GM12878 (cell line): ENCODE data around the gene STX19. TPM values are rescaled to one million over a fixed set of nuclear protein-coding genes. Genes with fewer than 3 reads are reported as not detected.

Source experiments
- ATAC-seq: fragments of 200-7000 bp; cut with Tn5 transposase; 3 replicates; pipeline ENCODE4 v1.9.1; 2020; ENCODE audit warnings: mild to moderate bottlenecking, moderate library complexity
- BruUV-seq: library from RNA; stranded (reverse); fragments of 400-500 nt; replicated peaks from 2 replicates; lab custom pipeline; 2021; lab: Mats Ljungman, UMichigan
- CTCF ChIA-PET: fragments of 300-600 bp; sonication (Branson Sonifier 250); formaldehyde crosslinking; extraction: SDS; loops from one replicate; lab custom pipeline; 2021; ENCODE audit warnings: inconsistent platforms; lab: Yijun Ruan, JAX
- POLR2A ChIA-PET: fragments of 350-600 bp; formaldehyde crosslinking; extraction: SDS; loops from one replicate; lab custom pipeline; 2021; ENCODE audit warnings: inconsistent platforms; lab: Charles Lee
- RAD21 ChIA-PET: fragments of 300-600 bp; sonication (Branson Sonifier 250); formaldehyde crosslinking; loops from one replicate; lab custom pipeline; 2023; ENCODE audit warnings: antibody characterized with exemption; ENCODE audit not compliant: unreplicated experiment; lab: Charles Lee
- SMC1A ChIA-PET: fragments of 300-600 bp; sonication (Branson Sonifier 250); formaldehyde crosslinking; loops from one replicate; lab custom pipeline; 2023; ENCODE audit not compliant: unreplicated experiment, uncharacterized antibody; lab: Charles Lee
- DNase-seq: peaks from one replicate; pipeline ENCODE4 v3.0.0-alpha.2; 2011; ENCODE audit warnings: low read depth, low spot score
- FAIRE-seq: peaks from 3 replicates; lab custom pipeline; 2011; peaks lifted over from hg19 to GRCh38; lab: Jason Lieb, UNC
- H2AFZ ChIP-seq: 2 replicates; pipeline ENCODE4 v1.6.0; 2011; ENCODE audit warnings: low read depth, low read length, control low read depth; ENCODE audit not compliant: control insufficient read depth
- H3K27ac ChIP-seq: 2 replicates; pipeline ENCODE4 v1.5.1; 2011; ENCODE audit warnings: control low read depth; ENCODE audit not compliant: control insufficient read depth, insufficient read depth
- H3K27me3 ChIP-seq, 2 experiments: replicated peaks in 1 of 2; 2 replicates each; pipeline versions ENCODE4 v1.6.0 to v1.6.1; 2011; ENCODE audit warnings: low read length in 1 of 2; ENCODE audit not compliant: control insufficient read depth in 2 of 2, insufficient read depth in 2 of 2
- H3K36me3 ChIP-seq, 2 experiments: 2 replicates each; pipeline ENCODE4 v1.5.1; 2011; ENCODE audit warnings: low read length in 1 of 2; ENCODE audit not compliant: control insufficient read depth in 2 of 2, insufficient read depth in 2 of 2
- H3K4me1 ChIP-seq: 2 replicates; pipeline ENCODE4 v1.6.1; 2011; ENCODE audit warnings: mild to moderate bottlenecking, low read length, moderate library complexity, mixed read lengths; ENCODE audit not compliant: control insufficient read depth, insufficient read depth
- H3K4me2 ChIP-seq: 2 replicates; pipeline ENCODE4 v1.6.0; 2011; ENCODE audit warnings: control low read depth; ENCODE audit not compliant: control insufficient read depth, insufficient read depth
- H3K4me3 ChIP-seq: fragments of 200-600 bp; sonication (generic); 2 replicates; pipeline ENCODE4 v1.5.1; 2016
- H3K79me2 ChIP-seq: 2 replicates; pipeline ENCODE4 v1.6.0; 2011; ENCODE audit warnings: low read length; ENCODE audit not compliant: control insufficient read depth, insufficient read depth
- H3K9ac ChIP-seq: 2 replicates; pipeline ENCODE4 v1.8.0; 2011; ENCODE audit warnings: low read length, control low read depth, mixed read lengths; ENCODE audit not compliant: control insufficient read depth, insufficient read depth
- H3K9me3 ChIP-seq: replicated peaks from 3 replicates; pipeline ENCODE4 v1.5.1; 2011; ENCODE audit warnings: mild to moderate bottlenecking, low read length; ENCODE audit not compliant: control insufficient read depth, insufficient read depth
- H4K20me1 ChIP-seq: 2 replicates; pipeline ENCODE4 v1.6.0; 2011; ENCODE audit not compliant: control insufficient read depth, insufficient read depth
- CBX3 ChIP-seq: fragments of 200-600 bp; sonication (generic); IDR thresholded peaks from 2 replicates; pipeline ENCODE4 v1.6.1; 2016; ENCODE audit warnings: low read depth, borderline replicate concordance
- GABPA ChIP-seq: IDR thresholded peaks from 2 replicates; pipeline ENCODE4 v1.6.1; 2014; ENCODE audit warnings: antibody characterized with exemption, low read depth, mild to moderate bottlenecking, inconsistent platforms
- NFYA ChIP-seq: IDR thresholded peaks from 2 replicates; pipeline ENCODE4 v1.6.1; 2011; ENCODE audit warnings: low read depth, mild to moderate bottlenecking, low read length, improper control_type of control experiment, borderline replicate concordance
- NR2C1 ChIP-seq: fragments of 450-650 bp; IDR thresholded peaks from 2 replicates; pipeline ENCODE4 v1.6.1; 2017; ENCODE audit warnings: antibody characterized with exemption, mild to moderate bottlenecking, moderate library complexity
- RAD51 ChIP-seq: fragments of 450-650 bp; IDR thresholded peaks from 2 replicates; pipeline ENCODE4 v1.6.1; 2016; ENCODE audit warnings: moderate library complexity, mild to moderate bottlenecking, inconsistent platforms
- SMAD5 ChIP-seq: IDR thresholded peaks from 2 replicates; pipeline ENCODE4 v1.6.1; 2016; ENCODE audit warnings: antibody characterized with exemption, low read depth
- SP1 ChIP-seq: IDR thresholded peaks from one replicate; pipeline ENCODE4 v1.6.1; 2011; ENCODE audit warnings: low read depth, low read length
- SRF ChIP-seq, 2 experiments: IDR thresholded peaks; 2 replicates each; pipeline ENCODE4 v1.6.1; 2011; ENCODE audit warnings: low read depth in 2 of 2, low read length in 2 of 2, mild to moderate bottlenecking in 1 of 2, moderate library complexity in 1 of 2
- WRNIP1 ChIP-seq: IDR thresholded peaks from 2 replicates; pipeline ENCODE4 v1.6.1; 2011; ENCODE audit warnings: low read depth, low read length, improper control_type of control experiment, borderline replicate concordance
- ZNF384 ChIP-seq: IDR thresholded peaks from 2 replicates; pipeline ENCODE4 v1.6.1; 2012; ENCODE audit warnings: low read depth, mild to moderate bottlenecking, low read length, improper control_type of control experiment, borderline replicate concordance
- ZNF622 ChIP-seq: fragments of 450-650 bp; IDR thresholded peaks from 2 replicates; pipeline ENCODE4 v1.6.1; 2017; ENCODE audit warnings: mild to moderate bottlenecking, inconsistent platforms
- WGBS: methylation state at CpG from one replicate; pipeline ENCODE4 v1.1.6; 2016; ENCODE audit warnings: low lambda C conversion rate; ENCODE audit not compliant: insufficient replicate concordance, insufficient coverage; ENCODE audit errors: missing lambda C conversion rate; 5-methylcytosine and 5-hydroxymethylcytosine counted together
- in situ Hi-C: fragments of 300-500 bp; cut with MboI; formaldehyde crosslinking; loops from 9 replicates; pipeline ENCODE4 v1.14.3; 2018; ENCODE audit warnings: mixed read lengths
- intact Hi-C: fragments of 100-400 bp; cut with micrococcal nuclease; formaldehyde crosslinking; loops from one replicate; pipeline ENCODE4 v1.14.2; 2022; ENCODE audit not compliant: unreplicated experiment
- polyA plus RNA-seq, 11 experiments: library from polyadenylated mRNA; depleted of rRNA in 4 of 11; unstranded in 6 of 11; stranded (reverse) in 5 of 11; fragments of >200 nt; fragmentation: Nextera tagmentation in 4 of 11; fragmentation: Illumina TruSeq in 1 of 11; extraction: Ambion mirVana in 4 of 11; extraction: Trizol in 1 of 11; gene quantifications; 1 replicate in 1 of 11; 2 replicates in 10 of 11; pipeline versions ENCODE4 v1.2.1 to v1.2.3, GENCODE V29; 2011 to 2016; ENCODE audit warnings: inconsistent platforms in 2 of 11, missing spikeins in 2 of 11, low read depth in 1 of 11
- total RNA-seq, 4 experiments: library from RNA; depleted of rRNA in 3 of 4; stranded (reverse); fragments of >200 nt in 3 of 4; fragmentation: Illumina TruSeq in 1 of 4; extraction: Trizol in 1 of 4; gene quantifications; 2 replicates each; pipeline versions ENCODE4 v1.2.1 to v1.2.3, GENCODE V29; 2013 to 2021

Gene STX19
- total and polyA plus RNA-seq, 10 of the 15 experiments (the other 5 are each of a cell fraction or from before 2014, with no cell fraction given), result 0.10 to 0.14 (median 0.11) TPM; not detected in 7

DNA sequence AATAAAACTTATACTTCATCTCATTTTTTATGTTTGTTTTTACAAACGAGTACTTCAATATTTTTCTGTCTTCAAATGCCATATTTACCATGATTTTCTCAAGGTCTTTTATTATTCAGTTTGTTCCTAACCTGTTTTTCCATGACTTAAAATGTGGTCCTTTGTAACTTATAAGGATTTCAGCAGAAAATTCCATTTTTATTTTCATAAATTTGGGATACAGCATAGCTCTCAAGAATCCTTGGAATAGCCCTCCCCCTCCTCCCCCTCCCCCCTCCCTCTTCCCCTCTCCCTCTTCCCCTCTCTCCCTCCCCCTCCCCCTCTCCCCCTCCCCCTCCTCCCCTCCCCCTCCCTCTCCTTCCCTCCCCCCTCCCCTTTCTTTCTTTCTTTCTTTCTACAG lies 14.9 kb upstream of the STX19 start:
- ChIA-PET RAD21 (no interaction called here), CTCF (no interaction called here), SMC1A (no interaction called here), POLR2A (no interaction called here)
- Histone ChIP-seq H3K79me2 (no peaks in the 10 kb centered on the region), H3K4me3 (no peak overlapping the region), H4K20me1 (no peaks in the 10 kb centered on the region), H2AFZ (no peak overlapping the region), H3K27me3 (no peaks in the 10 kb centered on the region), H3K4me1 (no peaks in the 10 kb centered on the region), H3K9ac (no peak overlapping the region), H3K36me3 (peaks cover 0 to 2% of the 10 kb centered on the region in 2 experiments; a peak in 2 of 4 replicates), H3K27ac (no peak overlapping the region), H3K4me2 (no peak overlapping the region), H3K9me3 (no peaks in the 10 kb centered on the region)
- TF ChIP-seq RAD51 (no peak), GABPA (no peak), ZNF384 (no peak), CBX3 (no peak), SP1 (no peak), SMAD5 (no peak), WRNIP1 (no peak), SRF (IDR thresholded peaks at IDR 0.05; ENCODE audit: low read depth in 2 of 2, low read length in 2 of 2) (no peak), NFYA (no peak), ZNF622 (no peak), NR2C1 (no peak)
- FAIRE-seq, result no peak
- no TSS peak for BruUV-seq
- no peak for DNase-seq
- intact Hi-C loops, result no loop called here
- in situ Hi-C loops, result no loop called here
- WGBS, result 100% methylated on average over 1 of the region's 1 CpG
- ATAC-seq, result no peak
